GM12875 (cell line): ENCODE results near the gene REEP3.
"Not testable (repeated sequence)": the region's sequence is repeated elsewhere in the genome, so short reads cannot be mapped to it uniquely, and the experiment has no call there.

ENCODE experiments used
- H3K4me3 ChIP-seq: one replicate; pipeline ENCODE4 v1.5.1; 2011; ENCODE audit warnings: low read depth, low read length, control low read depth
- TF ChIP-seq, protein P1 (sequence below): IDR thresholded peaks from 2 replicates; pipeline ENCODE4 v1.5.1; 2011; ENCODE audit warnings: low read depth, mild to moderate bottlenecking, control low read depth, inconsistent platforms, low read length, moderate library complexity, borderline replicate concordance; ENCODE audit not compliant: insufficient read depth

The REEP3 gene

DNA sequence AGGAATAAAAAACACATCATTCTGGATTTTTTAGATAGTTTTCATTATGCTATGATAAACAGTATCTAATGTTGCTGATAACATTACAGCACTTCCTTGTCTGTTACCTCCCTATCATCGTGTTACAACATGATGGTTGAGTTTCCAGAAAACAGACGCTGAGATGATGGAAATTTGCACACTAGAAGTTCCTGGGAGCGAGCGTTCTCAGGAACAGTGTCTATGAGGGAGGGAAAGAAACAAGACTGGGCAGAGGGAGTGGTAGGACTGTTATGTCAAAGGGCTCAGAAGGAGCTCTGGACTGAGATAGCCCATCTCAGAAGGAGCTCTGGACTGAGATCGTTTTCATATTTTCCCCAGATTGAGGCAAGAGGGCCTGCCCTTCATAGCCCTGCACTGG lies 121.6 kb downstream of the REEP3 start:
- TF ChIP-seq, protein P1, sequence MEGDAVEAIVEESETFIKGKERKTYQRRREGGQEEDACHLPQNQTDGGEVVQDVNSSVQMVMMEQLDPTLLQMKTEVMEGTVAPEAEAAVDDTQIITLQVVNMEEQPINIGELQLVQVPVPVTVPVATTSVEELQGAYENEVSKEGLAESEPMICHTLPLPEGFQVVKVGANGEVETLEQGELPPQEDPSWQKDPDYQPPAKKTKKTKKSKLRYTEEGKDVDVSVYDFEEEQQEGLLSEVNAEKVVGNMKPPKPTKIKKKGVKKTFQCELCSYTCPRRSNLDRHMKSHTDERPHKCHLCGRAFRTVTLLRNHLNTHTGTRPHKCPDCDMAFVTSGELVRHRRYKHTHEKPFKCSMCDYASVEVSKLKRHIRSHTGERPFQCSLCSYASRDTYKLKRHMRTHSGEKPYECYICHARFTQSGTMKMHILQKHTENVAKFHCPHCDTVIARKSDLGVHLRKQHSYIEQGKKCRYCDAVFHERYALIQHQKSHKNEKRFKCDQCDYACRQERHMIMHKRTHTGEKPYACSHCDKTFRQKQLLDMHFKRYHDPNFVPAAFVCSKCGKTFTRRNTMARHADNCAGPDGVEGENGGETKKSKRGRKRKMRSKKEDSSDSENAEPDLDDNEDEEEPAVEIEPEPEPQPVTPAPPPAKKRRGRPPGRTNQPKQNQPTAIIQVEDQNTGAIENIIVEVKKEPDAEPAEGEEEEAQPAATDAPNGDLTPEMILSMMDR = no peak
- H3K4me3 ChIP-seq = no peak overlapping the region

DNA sequence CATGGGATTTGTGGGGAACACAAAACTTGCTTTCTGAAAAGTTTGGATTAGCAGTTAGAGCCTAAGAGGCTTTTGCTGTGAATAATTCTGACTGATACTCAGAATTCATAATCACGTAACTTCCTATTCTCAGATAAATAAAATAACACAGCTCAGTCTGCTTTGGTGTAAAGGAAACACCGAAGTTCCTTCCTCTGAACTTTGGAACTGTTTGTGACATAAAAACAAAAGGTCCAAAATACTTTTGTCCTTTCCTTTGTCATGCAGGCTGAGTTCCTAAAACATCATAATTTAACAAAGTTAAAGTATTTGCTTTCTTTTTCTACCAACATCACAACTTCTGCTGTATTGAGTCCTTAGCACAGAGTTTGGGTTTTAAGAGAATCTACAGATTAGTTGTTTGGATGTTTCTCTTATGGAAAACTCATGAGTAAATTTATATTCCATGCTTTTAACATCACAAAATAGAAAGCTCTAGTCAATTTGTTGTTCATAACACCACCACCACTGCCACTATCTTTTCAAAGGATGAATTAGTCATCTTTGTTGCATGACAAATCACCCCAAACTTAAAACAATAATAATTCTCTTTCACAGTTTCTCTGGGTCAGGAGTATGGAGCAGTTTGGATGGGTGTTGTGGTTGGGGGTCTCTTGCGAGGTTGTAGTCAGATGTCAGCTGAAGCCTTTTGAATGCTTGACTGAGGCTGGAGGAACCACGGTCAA lies 123.4 kb downstream of the REEP3 start:
- TF ChIP-seq, protein P1 = no peak
- H3K4me3 ChIP-seq = no peak overlapping the region

DNA sequence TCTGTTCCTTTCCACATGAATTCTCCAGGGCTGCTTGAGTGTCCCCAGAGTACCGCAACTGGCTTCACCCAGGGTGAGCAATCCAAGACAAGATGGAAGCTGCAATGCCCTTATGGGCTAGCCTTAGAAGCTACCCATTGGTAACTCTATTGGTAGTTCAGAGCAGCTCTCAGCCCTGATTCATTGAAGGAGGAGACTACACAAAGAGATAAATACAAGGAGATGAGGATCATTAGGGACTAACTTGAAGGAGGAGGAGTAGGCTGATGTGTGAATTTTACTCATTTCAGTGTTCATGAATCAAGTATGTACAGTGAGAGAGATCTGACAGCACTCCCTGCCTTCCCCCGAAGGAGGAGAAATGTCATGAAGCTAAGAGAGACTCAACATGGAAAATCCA lies 124.0 kb downstream of the REEP3 start:
- TF ChIP-seq, protein P1 = no peak
- H3K4me3 ChIP-seq = no peak overlapping the region

DNA sequence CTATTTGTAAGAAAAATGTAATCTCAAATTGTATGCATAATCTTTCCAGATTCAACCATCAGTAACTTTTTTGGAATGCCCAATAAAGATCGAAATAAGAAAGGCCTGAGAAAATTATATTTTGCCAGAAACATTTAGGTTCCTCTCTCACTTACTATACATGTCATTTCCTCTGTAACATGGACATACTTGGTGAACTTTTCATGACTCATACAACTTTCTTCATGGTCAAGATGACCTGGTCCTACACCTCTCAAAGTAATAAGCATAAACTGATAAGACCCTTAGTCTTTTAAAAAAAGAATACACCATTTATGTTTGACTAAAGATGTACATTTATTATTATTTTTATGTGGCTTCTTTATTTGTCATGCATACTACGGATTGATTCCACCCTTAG lies 125.3 kb downstream of the REEP3 start:
- TF ChIP-seq, protein P1 = no peak
- no peak overlapping the region for H3K4me3 ChIP-seq

DNA sequence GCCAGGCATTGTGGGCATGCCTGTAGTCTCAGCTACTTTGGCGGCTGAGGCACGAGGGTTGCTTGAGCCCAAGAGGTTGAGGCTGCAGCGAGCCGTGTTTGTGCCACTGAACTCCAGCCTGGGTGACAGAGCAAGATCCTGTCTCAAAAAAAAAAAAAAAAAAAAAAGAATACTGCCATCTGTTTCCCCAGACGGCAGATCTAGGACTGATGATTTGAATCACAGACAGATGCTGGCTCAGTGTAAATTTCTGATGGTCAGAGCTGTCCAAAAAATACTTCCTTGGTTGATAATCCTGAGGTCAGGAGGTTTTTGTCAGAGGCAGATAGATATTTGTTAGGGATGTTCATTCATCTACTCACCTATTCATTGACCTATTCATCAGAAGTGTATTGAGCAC lies 130.7 kb downstream of the REEP3 start:
- TF ChIP-seq, protein P1 = no peak
- H3K4me3 ChIP-seq = no peak overlapping the region

DNA sequence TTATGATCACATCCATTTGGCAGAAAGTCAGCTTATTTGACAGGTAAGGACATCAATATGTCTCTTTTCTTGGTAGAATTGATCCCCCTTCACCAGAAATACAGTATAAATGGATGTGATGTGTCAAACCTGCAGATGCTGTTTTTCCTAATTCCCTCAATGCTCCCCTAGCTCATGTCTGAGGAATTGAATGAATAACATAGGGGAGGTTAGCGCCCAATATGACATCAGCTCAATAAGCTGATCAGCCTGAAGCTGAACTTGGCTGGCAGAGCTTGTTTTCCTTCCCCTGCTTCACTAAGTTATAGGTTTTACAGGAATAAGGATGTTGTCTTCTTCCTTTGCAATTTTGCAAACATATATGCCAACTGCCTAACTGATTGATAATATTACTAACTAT lies 132.5 kb downstream of the REEP3 start:
- TF ChIP-seq, protein P1 = no peak
- no peak overlapping the region for H3K4me3 ChIP-seq

DNA sequence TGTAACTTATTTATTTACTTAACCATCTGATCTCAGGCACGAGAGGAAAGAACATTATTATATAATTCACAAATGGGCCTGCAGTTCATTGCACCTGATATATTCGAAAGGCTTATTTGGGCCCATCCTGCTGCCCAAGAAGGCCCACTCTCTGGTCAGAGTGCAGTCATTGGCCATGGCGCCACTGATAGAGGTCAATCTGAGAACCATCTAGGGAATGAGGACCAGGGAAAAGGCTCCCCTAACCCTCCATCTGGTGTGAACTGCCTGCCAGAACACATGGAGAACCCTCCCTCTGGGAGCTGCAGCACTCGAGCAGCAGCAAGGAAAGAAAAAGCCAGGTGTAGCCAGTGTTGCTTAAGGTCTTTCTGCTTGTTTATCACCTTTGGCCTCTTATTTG lies 136.6 kb downstream of the REEP3 start:
- no peak overlapping the region for H3K4me3 ChIP-seq
- TF ChIP-seq, protein P1 = no peak

DNA sequence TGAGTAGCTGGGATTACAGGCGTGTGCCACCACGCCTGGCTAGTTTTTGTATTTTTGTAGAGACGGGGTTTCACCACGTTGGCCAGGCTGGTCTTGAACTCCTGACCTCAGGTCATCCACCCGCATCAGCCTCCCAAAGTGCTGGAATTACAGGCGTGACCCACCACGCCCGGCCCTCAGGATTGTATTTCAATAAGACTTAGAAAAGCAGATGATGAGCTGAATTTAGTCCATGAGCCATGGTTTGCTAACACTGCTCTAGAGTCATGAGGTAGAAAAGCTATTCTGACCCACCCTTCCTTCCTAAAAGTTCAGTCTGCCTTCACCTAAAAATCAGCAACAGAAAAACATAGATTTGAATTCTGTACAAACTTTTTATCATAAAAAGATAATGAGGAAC lies 139.7 kb downstream of the REEP3 start:
- H3K4me3 ChIP-seq = not testable (repeated sequence)
